SW480 (cell line): ENCODE results near the gene UPF1.

Experiments used
- DNase-seq: peaks from one replicate; pipeline ENCODE4 v3.0.0-alpha.2; 2016; ENCODE audit warnings: low spot score

UPF1 gene

DNA sequence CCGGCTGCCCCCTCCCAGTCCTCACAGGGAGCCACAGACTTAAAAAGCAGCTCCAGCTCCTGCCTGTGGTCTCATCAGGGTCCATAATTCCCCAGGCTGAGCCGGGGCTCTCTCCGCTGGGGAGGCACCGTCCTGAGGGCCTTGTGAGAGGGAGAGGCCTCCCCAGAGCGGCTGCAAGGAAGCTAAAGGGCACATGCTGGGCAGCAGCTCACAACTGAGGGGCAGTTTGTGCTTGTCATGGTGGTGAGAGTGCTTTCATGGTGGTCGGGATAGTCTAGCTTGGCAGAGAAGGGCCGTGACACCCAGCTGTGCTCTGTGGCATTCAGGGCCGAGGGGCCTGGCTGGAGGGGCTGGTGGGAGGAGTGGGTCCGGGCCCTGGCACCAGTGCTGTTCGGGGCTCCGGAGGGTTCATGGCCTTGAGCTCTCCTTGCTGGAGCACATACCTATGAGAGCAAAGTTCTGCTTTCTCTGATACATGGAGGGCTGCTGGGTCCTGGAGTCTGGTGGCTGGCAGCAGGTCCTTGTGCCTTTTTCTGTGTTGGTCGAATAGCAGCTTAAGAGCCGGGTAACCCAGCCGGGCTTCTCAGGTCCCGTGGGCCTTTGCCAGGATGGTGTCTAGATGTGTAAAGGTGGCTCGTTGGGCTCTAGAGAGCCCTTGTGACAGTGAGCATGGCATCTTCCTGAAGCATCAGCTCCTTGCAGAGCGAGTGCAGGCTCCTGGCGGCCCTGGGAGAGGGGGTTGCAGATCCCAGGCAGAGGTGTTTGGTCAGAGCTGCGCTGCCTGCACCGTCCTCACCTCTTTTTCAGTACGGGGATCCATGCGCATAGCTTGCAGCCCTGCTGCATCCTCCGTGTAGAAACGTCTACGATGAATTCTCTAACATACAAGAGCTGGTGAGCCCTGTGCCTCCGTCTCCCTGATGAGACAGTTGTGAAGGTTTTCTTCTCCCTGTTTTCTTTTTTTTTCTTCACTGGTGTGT lies 8.8 kb downstream of the UPF1 start:
- DNase-seq: no peak

DNA sequence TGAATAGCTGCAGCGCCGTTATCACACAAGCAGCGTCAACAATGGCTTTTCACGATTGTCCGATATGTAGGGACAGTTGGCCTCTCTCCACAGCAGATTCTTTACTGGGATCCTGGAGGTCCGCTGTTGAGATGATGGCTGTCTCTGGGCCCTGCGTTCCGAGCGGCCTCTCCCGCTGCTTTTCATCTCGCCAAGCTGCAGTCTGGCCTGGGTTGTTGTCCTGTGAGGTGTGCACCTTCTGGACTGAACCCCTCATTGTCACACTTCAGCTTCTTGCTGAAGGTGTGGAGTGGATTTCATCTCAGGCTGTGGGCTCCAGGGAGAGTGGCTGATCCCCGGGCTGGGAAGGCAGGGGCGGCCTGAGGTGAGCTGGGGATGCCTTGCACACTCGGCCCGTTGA lies 9.6 kb downstream of the UPF1 start:
- no peak for DNase-seq

DNA sequence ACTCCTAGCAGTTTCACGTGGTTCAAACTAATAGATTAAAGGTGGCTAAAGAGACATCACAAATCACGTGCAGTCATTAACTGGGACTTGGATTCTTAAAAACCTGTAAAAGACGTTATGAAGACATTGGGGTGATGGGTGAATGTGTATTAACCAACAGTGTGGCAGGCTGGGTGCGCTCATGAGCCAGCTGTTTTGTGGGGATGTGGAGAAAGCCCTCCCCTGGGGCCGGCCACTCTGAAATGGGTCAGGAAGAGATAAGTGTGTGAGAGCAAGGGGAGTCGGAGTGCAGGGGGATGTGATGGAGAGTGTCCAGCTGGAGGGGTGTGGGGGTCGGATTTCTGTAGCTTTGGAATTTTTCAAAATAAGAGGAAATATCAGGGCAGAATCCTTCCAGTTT lies 10.4 kb downstream of the UPF1 start:
- DNase-seq: no peak

DNA sequence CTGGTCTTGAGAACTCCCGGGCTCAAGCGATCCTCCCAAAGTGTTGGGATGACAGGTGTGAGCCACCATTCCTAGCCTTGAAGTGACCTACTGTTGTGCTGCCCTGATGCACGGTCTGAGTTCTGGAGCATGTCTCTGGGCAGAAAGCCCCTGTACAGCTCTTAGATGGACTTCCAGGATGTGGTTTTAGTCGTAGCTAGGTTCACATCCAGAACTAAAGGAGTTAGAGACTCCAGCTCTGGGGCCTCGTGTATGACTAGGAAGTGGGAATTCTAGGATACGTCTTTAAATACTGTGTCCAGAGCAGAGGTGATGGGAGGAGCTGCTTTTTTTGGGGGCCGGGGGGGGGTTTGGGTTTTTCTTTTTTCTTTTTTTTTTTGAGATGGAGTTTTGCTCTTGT lies 12.2 kb downstream of the UPF1 start:
- no peak for DNase-seq

DNA sequence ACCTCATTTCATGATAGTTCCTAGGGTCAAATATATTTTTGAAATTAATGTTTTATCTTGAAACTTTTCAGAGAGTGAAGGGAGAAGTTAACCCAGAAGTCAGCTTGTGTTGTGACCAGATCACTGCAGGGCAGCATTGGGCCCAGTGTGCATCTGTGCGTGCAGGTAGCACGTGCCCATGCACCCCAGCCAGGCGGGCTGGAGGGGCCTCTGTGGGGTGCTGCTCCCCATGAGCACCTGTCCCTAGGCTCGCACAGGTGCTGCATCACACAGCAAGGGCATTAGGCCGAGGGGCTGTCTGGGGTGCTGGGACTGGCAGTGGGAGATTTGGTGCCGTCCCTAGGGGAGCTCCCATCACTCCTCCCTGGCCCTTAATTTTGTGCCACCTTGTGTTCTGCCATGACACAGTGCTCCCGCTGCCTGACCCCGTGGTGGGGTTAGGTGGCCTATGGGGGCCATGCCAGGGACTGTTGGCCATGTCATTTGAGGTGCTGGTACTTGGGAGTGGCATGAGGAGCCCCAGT lies 13.1 kb downstream of the UPF1 start:
- DNase-seq: no peak

DNA sequence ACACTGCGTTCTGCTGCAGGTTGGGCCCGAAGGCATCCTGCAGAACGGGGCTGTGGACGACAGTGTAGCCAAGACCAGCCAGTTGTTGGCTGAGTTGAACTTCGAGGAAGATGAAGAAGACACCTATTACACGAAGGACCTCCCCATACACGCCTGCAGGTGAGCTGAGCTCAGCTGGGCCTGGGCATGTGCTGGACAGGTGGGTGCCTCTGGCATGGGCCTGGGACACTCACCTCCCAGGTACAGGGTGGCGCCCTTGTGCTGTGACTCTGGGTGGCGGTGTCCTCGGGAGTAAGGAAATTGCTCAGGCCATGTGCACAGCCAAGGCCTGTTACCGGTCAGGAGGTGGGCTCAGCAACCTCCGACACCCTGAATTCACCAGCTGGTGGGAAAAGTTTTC lies 14.2 kb downstream of the UPF1 start:
- no peak for DNase-seq

DNA sequence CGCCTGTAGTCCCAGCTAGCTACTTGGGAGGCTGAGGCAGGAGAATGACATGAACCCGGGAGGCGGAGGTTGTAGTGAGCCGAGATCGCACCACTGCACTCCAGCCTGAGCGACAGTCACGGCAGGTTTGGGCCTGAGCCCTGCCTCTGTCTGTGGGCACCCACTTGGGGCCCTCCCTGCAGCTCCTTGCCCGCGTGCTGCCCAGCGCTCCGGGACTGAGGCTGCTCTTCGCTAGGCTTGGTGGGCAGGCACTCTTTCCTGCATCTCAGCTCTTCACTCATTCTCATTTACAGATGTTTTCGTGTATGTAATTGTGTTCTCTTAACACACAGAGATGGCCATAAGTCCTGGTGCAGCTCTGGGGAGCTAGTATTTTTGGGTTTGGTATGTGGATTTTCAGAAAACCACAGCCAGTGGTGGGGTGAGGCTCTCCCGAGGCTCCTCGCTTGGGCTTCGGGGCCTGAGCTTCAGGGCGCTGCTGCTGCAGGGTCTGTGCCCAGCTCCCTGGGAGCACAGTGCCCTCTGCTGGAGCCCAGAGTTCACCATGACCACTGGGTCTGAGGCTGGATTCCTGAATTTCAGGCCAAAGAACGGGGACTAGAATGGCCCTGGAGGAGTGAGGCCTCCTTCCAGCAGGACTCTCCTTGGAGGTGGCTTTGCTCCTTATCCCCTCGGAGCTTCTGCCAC lies 15.2 kb downstream of the UPF1 start:
- peak; percentile 57 for DNase-seq

DNA sequence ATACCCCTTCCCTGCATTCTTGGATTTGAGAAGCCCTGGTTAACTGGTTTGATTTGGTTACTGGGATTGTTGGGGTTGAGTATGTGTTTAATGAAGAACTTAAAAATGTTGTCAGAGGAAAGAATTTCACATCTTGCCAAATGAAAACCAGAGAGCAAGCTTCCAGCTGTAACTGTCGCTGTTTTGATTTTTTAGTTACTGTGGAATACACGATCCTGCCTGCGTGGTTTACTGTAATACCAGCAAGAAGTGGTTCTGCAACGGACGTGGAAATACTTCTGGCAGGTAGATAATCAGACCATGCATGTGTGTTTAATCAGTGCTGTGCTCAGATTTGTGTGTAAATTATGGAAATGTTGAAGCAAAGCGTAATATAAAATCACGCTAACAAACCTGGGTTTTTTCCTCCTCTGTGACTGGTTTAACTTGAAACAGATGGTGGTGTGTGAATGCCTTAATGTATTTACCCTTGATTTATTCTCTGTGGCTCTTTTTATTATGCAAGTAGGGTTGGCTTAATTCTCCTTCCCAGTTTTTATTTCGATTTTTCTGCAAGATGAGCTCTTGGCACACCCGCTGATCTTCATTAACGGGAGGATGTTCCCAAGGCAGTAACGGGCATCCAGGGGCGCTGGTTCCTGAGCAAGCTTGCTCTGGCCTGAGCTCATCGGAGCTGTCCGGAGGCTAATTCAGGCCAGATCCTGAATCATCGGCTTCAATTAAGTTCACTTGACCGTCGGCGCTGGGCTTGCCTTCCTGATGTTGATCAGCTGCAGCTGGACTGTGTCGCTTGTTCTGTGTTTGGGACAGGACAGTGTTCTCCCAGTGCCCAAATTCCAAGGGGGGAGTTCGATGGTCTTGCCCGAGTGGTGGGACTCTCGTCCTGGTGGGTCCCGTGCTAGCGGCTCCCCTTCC lies 16.0 kb downstream of the UPF1 start:
- DNase-seq: no peak

DNA sequence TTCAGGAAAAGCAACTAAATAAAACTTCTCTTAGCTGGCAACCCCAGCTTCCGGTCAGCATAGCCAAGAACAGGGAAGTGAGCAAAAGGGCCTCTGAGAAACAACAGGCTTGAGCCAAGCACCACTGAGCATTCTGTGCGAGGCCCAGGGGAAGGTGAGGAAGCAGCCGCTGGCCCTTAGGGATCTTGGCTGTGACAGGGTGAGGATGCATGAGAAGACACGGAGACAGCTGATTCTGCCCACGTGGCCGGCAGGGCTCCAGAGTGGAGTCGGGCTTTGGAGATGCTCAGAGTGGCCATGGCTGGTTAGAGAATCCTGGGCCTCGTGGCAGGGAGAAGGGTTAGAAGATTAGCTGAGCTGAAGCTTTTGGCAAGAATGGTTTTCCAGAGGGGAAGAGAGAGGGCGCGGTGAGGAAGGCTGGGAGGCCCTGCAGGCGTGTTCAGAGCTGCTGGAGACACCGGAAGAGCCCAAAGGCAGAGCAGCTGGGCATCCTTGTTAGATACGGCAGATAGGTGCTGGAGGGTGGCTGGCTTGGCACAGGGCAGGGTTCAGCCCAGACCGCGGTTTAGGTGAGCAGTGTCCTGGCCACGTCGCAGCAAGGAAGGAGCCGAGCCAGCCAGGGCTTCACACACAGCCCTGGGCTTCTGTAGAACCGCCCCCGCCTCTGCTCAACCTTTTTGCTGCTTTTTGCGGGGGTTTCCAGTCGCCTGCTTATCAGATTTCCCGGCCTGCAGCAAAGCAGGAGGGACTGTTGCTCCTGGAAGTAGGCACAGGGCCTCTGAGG lies 17.3 kb downstream of the UPF1 start:
- DNase-seq: no peak

DNA sequence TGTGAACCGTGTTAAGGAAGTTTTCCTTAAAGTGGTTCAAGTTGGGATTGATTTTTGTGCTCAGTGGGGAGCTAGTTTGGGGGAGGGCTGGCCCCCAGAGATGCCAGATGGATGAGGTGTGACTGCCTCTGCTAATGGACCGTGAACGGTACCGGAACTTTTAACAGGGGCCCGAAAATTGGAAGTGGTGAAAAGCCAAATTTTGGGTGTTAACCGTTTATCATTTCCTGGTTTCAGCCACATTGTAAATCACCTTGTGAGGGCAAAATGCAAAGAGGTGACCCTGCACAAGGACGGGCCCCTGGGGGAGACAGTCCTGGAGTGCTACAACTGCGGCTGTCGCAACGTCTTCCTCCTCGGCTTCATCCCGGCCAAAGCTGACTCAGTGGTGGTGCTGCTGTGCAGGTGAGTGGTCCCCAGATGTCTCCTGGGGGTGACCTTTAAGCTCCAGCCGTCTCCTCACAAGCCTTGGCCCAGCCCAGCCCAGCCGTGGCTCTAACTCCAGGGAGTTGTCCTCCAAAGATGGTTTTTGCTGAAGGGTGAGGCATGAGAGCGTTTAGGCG lies 18.2 kb downstream of the UPF1 start:
- no peak for DNase-seq

DNA sequence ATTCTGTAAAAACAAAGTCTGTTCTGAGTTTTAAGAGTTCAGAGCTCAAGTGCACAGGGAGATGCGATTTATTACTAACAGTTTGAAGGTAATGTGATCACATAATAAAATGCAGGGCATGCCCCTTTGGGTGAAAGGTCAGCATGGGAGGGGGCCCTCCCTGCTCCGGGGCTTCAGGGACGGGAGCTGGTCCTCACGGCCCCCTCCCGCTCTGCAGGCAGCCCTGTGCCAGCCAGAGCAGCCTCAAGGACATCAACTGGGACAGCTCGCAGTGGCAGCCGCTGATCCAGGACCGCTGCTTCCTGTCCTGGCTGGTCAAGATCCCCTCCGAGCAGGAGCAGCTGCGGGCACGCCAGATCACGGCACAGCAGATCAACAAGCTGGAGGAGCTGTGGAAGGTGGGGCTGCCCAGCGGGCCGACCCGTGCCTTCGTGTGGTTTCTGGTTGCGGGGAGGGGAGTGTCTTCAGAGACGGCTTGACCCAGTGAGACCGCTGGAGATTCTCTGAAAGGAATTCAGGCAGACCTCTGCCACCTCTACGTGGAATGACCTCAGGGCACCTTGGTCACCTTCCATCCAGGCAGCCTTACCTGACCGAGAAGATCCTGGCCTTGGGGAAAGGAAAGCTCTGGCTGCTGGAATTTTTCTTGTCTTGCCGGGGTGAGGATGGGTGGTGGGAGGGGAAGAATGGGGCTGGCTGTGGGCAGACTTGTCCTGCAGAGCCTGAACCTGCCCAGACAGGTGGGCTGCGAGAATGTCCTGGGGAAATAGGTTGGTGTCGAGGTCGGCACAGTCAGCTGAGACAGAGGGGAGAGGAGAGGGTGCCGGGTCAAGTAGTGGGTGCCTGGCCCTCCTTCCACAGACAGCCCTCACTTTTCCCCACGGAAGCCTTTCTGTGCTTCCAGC lies 19.0 kb downstream of the UPF1 start:
- no peak for DNase-seq

DNA sequence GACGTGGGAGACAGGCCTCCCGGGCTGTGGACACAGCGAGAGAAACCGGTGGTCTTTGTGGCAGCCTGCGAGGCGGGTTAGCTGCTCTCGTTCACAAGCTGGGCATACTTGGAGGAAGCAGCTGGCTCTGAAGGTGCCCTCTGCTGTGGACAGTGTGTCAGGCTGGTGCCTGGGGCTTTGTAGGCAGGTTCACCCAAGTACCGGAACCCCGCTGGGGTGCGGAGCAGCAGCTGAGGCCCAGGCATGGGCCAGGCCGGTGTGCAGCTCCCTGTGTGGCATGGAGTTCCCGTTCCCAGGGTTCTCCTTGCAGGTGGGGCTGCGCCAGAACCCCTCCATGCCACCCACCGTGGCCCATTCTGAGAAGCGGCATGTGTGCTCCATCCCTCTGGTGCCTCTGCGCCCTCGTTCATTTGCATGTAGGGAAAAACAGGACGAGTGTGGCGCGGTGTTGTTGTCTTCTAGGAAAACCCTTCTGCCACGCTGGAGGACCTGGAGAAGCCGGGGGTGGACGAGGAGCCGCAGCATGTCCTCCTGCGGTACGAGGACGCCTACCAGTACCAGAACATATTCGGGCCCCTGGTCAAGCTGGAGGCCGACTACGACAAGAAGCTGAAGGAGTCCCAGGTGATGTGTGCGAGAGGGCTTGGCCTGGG lies 20.0 kb downstream of the UPF1 start:
- DNase-seq: no peak

DNA sequence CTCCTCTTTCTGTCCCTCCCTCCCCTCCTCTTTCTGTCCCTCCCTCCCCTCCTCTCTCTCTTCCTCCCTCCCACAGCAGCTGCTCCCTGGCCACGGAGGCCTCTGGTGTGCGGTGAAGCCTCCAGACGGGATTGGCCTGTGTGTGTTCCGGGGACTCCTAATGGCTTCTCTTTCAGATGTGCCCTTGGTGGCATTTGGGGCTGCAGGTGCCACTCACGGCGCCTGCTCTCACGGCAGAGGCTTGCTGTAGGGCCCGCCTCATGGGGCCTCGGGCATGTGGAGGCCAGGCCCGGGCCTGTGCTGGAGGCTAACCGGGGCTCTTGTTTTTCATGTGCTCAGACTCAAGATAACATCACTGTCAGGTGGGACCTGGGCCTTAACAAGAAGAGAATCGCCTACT lies 20.9 kb downstream of the UPF1 start:
- no peak for DNase-seq

DNA sequence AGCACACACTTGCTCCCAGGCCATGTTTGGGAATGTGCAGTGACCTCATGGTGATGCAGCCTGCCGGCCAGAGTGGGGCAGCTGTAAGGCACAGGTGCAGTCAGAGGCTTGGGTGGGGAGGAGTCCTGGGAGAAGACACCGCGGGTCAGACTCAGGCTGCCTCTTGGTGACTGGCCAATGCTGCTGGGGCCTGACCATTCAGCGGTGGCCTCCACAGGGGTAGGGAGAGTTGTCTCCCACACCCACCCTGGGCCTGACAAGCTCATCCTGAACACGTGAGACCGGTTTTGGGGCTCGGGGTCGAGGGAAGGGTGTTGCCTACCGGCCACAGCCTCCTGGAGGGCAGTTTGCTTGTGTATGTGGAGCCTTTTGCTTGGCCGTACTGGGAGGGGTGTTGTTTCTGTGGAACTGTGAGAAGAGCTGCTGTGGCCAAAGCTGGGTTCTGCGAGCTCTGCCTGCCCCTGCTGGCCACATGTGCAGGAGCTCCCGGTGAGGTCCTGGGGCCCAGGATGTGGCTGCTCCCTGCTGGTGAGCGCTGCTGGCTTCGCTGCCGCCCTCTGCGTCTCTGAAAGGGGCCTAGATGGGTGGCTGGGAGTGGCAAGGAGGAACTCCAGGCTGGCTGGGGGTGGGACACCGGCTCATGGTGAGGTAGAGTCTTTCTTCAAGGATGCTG lies 22.1 kb downstream of the UPF1 start:
- no peak for DNase-seq

DNA sequence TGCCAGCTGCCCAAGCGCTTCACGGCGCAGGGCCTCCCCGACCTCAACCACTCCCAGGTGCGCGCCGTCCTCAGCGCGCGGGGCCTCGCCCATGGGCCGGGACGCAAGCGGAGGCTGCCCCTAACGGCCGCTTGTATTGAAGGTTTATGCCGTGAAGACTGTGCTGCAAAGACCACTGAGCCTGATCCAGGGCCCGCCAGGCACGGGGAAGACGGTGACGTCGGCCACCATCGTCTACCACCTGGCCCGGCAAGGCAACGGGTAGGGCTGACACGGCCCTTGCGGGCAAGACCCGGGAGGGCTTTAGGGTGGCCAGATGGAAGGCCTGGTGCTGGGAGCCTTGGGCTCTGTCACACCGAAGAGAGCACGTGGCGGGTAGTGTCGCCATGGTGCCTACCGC lies 23.2 kb downstream of the UPF1 start:
- DNase-seq: no peak

DNA sequence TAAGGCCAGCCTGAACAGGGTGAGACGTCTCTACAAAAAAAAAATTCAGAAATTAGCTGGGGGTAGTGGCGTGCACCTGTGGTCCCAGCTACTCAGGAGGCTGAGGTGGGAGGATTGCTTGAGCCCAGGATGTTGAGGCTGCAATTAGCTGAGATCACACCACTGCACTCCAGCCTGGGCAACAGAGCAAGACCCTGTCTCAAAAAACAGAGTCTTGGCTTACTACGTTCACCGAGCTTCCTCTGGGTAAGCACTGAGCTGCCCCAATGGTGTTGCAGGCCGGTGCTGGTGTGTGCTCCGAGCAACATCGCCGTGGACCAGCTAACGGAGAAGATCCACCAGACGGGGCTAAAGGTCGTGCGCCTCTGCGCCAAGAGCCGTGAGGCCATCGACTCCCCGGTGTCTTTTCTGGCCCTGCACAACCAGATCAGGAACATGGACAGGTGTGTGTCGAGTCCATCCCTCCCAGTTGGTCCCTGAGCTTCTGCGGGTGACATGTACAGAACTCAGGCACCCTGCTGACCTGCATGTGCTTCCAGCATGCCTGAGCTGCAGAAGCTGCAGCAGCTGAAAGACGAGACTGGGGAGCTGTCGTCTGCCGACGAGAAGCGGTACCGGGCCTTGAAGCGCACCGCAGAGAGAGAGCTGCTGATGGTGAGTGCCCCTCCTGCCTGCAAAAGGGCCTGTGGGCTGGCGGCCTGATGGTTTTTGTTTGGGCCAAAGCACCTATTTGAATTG lies 24.1 kb downstream of the UPF1 start:
- no peak for DNase-seq

DNA sequence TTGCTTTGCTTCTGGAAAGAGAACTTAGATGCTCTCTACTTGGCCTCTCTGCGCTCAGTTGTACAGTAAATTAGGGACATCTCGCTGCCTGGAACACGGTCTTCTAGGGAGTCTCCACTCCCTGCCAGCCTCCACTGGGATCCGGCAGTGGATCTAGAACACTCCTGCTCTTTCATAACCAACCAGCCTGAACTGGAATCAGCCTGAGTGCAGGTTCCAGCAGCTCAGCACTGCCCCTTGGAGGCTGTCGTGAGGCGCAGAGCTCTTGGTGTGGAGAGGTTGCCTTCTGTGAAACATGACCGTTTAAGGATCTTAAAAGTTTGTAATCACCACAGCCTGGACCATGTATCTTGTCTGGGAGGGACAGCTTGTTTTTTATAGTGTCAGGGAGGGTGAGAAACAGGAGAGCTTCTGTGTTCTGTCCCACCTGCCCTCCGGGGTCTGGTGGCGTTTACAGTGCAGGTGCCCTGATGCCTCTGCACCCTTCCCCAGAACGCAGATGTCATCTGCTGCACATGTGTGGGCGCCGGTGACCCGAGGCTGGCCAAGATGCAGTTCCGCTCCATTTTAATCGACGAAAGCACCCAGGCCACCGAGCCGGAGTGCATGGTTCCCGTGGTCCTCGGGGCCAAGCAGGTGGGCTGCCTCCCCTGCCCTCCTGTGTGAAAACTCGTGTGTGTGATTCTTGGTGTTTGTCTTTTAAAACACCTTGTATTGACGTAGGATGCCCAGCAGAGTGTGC lies 24.8 kb downstream of the UPF1 start:
- DNase-seq: no peak
